Measurements from ENCODE around the gene IRF2.

- TF ChIP-seq POLR2A (IDR thresholded peaks at IDR 0.05; ENCODE audit: low read depth, low read length) (no peak), POLR2AphosphoS5 (IDR thresholded peaks at IDR 0.05; ENCODE audit: low read depth, low read length) (no peak)
Observed at GRCh38 chr4:184402740-184403383, 71.5 kb downstream of the IRF2 start.

All from GM12891 (cell line).